Adrenal gland (tissue), 12 donors: ENCODE measurements around the gene SEMA5A. TPM values are rescaled to one million over a fixed set of nuclear protein-coding genes. Genes with fewer than 3 reads are reported as not detected.

ENCODE experiments used
- DNase-seq, 7 donors: peaks; one replicate each; pipeline ENCODE4 v3.0.0-alpha.2; 2019 to 2020
- H3K27ac ChIP-seq, 5 donors: fragments of 200-600 bp; sonication (generic) in 4 of 5; 1 replicate in 3 of 5; 2 replicates in 2 of 5; pipeline versions ENCODE4 v1.5.1 to v1.8.0; 2016 to 2020; ENCODE audit warnings: mild to moderate bottlenecking in 1 of 5
- H3K27me3 ChIP-seq: fragments of 200-600 bp; 2 replicates; pipeline ENCODE4 v1.8.0; 2021
- H3K36me3 ChIP-seq, 2 donors: fragments of 200-600 bp; replicated peaks in 1 of 2; 1 replicate in 1 of 2; 2 replicates in 1 of 2; pipeline versions ENCODE4 v1.5.1 to v1.8.0; 2018 to 2022
- H3K4me1 ChIP-seq, 2 donors: fragments of 200-600 bp; replicated peaks in 1 of 2; 1 replicate in 1 of 2; 2 replicates in 1 of 2; pipeline versions ENCODE4 v1.5.1 to v1.8.0; 2018 to 2021
- H3K4me3 ChIP-seq, 4 donors: fragments of 200-600 bp; sonication (generic) in 3 of 4; one replicate each; pipeline ENCODE4 v1.5.1; 2016 to 2018
- H3K9me3 ChIP-seq, 3 donors: fragments of 200-600 bp; sonication (generic) in 1 of 3; replicated peaks in 1 of 3; 1 replicate in 2 of 3; 2 replicates in 1 of 3; pipeline versions ENCODE4 v1.5.1 to v1.8.0; 2016 to 2021
- POLR2A ChIP-seq, 2 donors: fragments of 450-650 bp; IDR thresholded peaks; one replicate each; pipeline ENCODE4 v1.6.1; 2017; ENCODE audit warnings: antibody characterized with exemption in 2 of 2, mild to moderate bottlenecking in 2 of 2, moderate library complexity in 1 of 2
- WGBS, 4 donors: extraction: QIAGEN DNeasy Blood & Tissue Kit in 2 of 4; methylation state at CpG; one replicate each; pipeline versions ENCODE4 v1.1.5 to v1.1.7; 2013 to 2017; 5-methylcytosine and 5-hydroxymethylcytosine counted together
- intact Hi-C, 2 donors: fragments of 100-400 bp; cut with DNase I; formaldehyde crosslinking; loops; one replicate each; pipeline versions ENCODE4 v1.14.1 to v1.15.0; 2022 to 2023
- polyA plus RNA-seq, 3 donors: library from polyadenylated mRNA; stranded (reverse); fragments of 200-250 nt in 2 of 3; fragments of 350-450 nt in 1 of 3; fragmentation: Illumina TruSeq in 1 of 3; extraction: RNeasy Lipid Tissue Mini Kit (QIAGEN cat#74804) in 1 of 3; gene quantifications; one replicate each; pipeline ENCODE4 v1.2.3, GENCODE V29; 2013 to 2014
- total RNA-seq, 9 donors: library from RNA; depleted of rRNA in 4 of 9; stranded (reverse); fragments of >200 nt in 4 of 9; fragments of 120-200 nt in 1 of 9; fragmentation: NEBNext Ultra II Directional in 1 of 9; extraction: Animal tissue kit (Norgen Biotek cat#: 25700) in 1 of 9; gene quantifications; one replicate each; pipeline versions ENCODE4 v1.1.0 to v1.2.4, GENCODE V29; 2013 to 2023
- TF ChIP-seq, protein P1 (sequence below), 6 experiments: fragments of 450-650 bp in 4 of 6; fragments of 200-600 bp in 2 of 6; sonication (generic) in 1 of 6; IDR thresholded peaks; 1 replicate in 5 of 6; 2 replicates in 1 of 6; pipeline versions ENCODE4 v1.5.1 to v1.8.0; 2016 to 2021; ENCODE audit warnings: antibody characterized with exemption in 6 of 6, mild to moderate bottlenecking in 2 of 6, moderate library complexity in 1 of 6
- donor health status: healthy with polysubstance abuse.
- donor health status: Bipolar disorder and iron deficiency.
- donor health status: DM: yes; HTN: yes; CAD: no.
- donor health status: DM: no; HTN: no; CAD: no.
- donor health status: DM: no; HTN: no; CAD: no.
- donor health status: DM: yes; HTN: yes; CAD: no.

The SEMA5A gene
- total and polyA plus RNA-seq, 12 donors = 0.40 to 6.0 (median 2.6) TPM

DNA sequence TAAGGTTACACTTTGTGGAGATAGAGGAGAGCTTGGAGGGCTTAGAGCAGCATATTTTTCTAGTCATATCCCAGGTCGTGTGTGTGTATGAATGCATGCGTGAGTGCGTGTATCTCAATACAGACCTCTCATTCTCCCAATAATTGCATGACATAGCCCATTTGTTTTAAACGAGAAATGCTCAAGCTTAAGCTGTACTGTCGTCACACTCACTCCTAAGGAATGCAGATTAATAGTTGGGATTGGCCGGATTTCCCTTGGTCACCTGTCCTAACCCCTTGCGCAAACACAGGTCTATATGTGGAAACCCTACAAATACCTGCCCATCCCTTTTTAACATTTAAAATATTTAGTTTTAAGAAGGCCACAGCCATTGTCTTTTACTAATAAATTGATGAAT, 165.8 kb downstream of the SEMA5A start:
- intact Hi-C loops = no loop called here
- TF ChIP-seq, protein P1, sequence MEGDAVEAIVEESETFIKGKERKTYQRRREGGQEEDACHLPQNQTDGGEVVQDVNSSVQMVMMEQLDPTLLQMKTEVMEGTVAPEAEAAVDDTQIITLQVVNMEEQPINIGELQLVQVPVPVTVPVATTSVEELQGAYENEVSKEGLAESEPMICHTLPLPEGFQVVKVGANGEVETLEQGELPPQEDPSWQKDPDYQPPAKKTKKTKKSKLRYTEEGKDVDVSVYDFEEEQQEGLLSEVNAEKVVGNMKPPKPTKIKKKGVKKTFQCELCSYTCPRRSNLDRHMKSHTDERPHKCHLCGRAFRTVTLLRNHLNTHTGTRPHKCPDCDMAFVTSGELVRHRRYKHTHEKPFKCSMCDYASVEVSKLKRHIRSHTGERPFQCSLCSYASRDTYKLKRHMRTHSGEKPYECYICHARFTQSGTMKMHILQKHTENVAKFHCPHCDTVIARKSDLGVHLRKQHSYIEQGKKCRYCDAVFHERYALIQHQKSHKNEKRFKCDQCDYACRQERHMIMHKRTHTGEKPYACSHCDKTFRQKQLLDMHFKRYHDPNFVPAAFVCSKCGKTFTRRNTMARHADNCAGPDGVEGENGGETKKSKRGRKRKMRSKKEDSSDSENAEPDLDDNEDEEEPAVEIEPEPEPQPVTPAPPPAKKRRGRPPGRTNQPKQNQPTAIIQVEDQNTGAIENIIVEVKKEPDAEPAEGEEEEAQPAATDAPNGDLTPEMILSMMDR (IDR thresholded peaks at IDR 0.05) = no peak
- no peak for TF ChIP-seq POLR2A (IDR thresholded peaks at IDR 0.05)
- no peak for DNase-seq
- no peak overlapping the region for H3K27ac ChIP-seq
- H3K27me3 ChIP-seq = no peaks in the 10 kb centered on the region
- H3K36me3 ChIP-seq = no peaks in the 10 kb centered on the region
- H3K4me3 ChIP-seq = no peak overlapping the region
- 75 to 83% (median 79%) methylated on average over 7 of the region's 7 CpGs for WGBS, 4 donors
- H3K4me1 ChIP-seq = no peaks in the 10 kb centered on the region
- H3K9me3 ChIP-seq = no peaks in the 10 kb centered on the region

DNA sequence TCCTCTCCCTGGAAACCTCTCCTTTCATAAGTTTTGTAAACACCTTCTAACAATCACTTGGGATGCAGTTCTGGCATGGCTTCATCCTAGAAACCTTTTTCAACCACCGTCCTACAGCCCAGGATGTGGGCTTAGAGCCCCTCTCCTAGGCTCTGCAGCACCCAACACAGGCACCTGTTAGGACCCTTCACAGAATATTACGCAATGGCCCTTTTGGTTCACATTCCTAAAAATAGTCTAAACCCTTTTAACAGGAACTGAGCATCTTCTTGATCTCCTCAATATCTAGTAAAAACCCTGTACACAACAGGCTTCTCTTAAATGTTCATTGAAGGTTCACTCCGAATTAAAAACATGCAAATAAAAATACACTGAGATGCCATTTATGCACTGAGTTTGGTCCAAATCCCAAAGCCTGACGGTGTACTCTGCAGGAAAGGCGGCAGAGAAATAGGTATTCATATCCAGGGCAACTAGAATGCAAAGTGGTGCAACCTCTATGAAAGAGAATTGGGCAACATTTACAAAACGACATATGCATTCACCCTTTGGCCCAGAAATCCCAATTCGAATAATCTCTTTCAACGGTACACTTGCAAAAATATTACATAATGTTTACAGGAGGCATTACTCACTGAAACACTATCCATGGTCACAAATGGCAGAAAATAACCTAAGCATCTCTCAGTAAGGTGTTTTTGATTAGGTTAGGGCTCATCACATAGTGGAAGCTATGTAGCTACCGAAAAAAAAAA, 169.3 kb downstream of the SEMA5A start:
- Histone ChIP-seq H3K27ac (no peak overlapping the region), H3K4me1 (no peaks in the 10 kb centered on the region), H3K4me3 (no peak overlapping the region), H3K27me3 (no peaks in the 10 kb centered on the region), H3K36me3 (no peaks in the 10 kb centered on the region), H3K9me3 (no peaks in the 10 kb centered on the region)
- no peak for TF ChIP-seq POLR2A (IDR thresholded peaks at IDR 0.05)
- TF ChIP-seq, protein P1 (IDR thresholded peaks at IDR 0.05) = no peak
- intact Hi-C loops = no loop called here
- WGBS, 4 donors = 71 to 87% (median 78%) methylated on average over 9 of the region's 9 CpGs
- no peak for DNase-seq

DNA sequence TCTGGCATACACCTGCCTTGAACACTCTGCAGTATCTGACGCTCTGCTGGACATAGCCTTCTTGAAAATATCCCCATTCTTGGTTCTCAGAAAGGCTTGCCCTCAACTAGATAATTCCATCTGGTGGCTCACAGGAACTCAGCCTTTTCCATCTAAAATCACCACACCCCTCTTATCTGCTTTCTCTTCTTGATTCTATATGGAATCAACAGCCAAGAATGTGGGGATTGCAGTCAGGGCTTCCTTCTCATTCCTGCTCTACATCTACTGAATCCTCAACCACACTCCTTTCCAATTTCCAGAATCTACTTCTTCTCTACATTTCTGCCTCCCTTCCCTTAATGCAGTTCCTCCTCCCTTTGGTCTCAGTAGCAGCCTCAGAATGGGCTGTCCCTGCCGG, 170.1 kb downstream of the SEMA5A start:
- Histone ChIP-seq H3K9me3 (no peaks in the 10 kb centered on the region), H3K4me1 (no peaks in the 10 kb centered on the region), H3K27ac (no peak overlapping the region), H3K4me3 (no peak overlapping the region), H3K27me3 (no peaks in the 10 kb centered on the region), H3K36me3 (no peaks in the 10 kb centered on the region)
- WGBS, 4 donors = 81 to 90% (median 88%) methylated on average over 2 of the region's 2 CpGs
- intact Hi-C loops = no loop called here
- DNase-seq = no peak
- TF ChIP-seq POLR2A (IDR thresholded peaks at IDR 0.05) = no peak
- TF ChIP-seq, protein P1 (IDR thresholded peaks at IDR 0.05) = no peak

DNA sequence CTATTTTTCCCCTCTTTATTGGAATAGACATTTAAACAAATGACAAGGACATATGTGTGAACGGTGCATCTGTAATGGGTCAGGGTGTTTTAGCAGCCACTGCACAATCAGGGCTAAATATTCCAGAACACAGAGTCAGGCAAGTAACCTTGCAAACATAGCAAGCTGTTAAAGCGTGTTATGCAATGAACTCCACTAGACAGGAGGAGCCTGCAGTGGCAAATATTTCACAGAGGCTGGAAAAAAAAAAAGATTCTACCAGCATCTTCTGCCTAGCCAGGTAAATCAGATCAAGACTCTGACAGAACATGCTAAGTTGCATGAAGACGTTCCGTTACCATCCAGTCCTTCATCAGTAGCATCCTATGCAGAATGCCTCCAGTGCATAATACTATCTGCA, 171.8 kb downstream of the SEMA5A start:
- Histone ChIP-seq H3K4me3 (no peak overlapping the region), H3K4me1 (no peaks in the 10 kb centered on the region), H3K9me3 (no peaks in the 10 kb centered on the region), H3K27me3 (no peaks in the 10 kb centered on the region), H3K36me3 (no peaks in the 10 kb centered on the region), H3K27ac (no peak overlapping the region)
- WGBS, 4 donors = 61 to 80% (median 68%) methylated on average over 4 of the region's 4 CpGs
- DNase-seq = no peak
- intact Hi-C loops = no loop called here
- no peak for TF ChIP-seq POLR2A (IDR thresholded peaks at IDR 0.05)
- TF ChIP-seq, protein P1 (IDR thresholded peaks at IDR 0.05) = no peak
